ENCODE data around the gene MYH3. TPM values are rescaled to one million over a fixed set of nuclear protein-coding genes. Genes with fewer than 3 reads are reported as not detected.

MYH3 gene
- polyA plus RNA-seq, 1 donor (not counting 4 experiments of a cell fraction or from before 2014, with no cell fraction given) = 0.83 TPM

- no peak overlapping the region for H2AFZ ChIP-seq (ENCODE audit: control insufficient read depth, low read length)
- no peaks in the 10 kb centered on the region for H3K79me2 ChIP-seq (ENCODE audit: control insufficient read depth, insufficient read depth, low read length)
- H3K4me1 ChIP-seq (ENCODE audit: control insufficient read depth, extremely low read depth, insufficient read depth, low read length) = no peaks in the 10 kb centered on the region
- no peak overlapping the region for H3K4me2 ChIP-seq (ENCODE audit: control insufficient read depth, extremely low read depth, insufficient read depth, low read depth, low read length)
- no peaks in the 10 kb centered on the region for H3K9me1 ChIP-seq (ENCODE audit: control insufficient read depth, extremely low read depth, insufficient read depth, low read length)
- no peaks in the 10 kb centered on the region for H3K36me3 ChIP-seq (ENCODE audit: control insufficient read depth in 2 of 2, extremely low read depth in 1 of 2, insufficient read depth in 2 of 2, low read length in 2 of 2)
- no peak overlapping the region for H3K9ac ChIP-seq (ENCODE audit: control insufficient read depth, extremely low read depth, insufficient read depth, low read length)
- H3K27me3 ChIP-seq (ENCODE audit: control insufficient read depth, extremely low read depth, insufficient read depth, low read length) = no peaks in the 10 kb centered on the region
- DNase-seq (ENCODE audit: low read depth, low spot score) = no peak
- no peaks in the 10 kb centered on the region for H4K20me1 ChIP-seq (ENCODE audit: control insufficient read depth, extremely low read depth, insufficient read depth, low read length)
- no peak overlapping the region for H3K4me3 ChIP-seq (ENCODE audit: control insufficient read depth in 2 of 3, extremely low read depth in 1 of 3, insufficient read depth in 2 of 3, low read depth in 1 of 3, low read length in 3 of 3)
- TF ChIP-seq CTCF (optimal IDR thresholded peaks at IDR 0.05 in 1 of 3, IDR thresholded peaks at IDR 0.05 in 1 of 3, conservative IDR thresholded peaks at IDR 0.05 in 1 of 3; ENCODE audit: extremely low read depth in 1 of 3, insufficient read depth in 2 of 3, low read length in 3 of 3) (no peak), EZH2 (IDR thresholded peaks at IDR 0.05; ENCODE audit: low read length) (no peak)
- dilution Hi-C loops (cut with MboI; ENCODE audit: extremely low pct_ligation_motif_present, low sequenced_read_pairs) = no loop called here
- no peaks in the 10 kb centered on the region for H3K9me3 ChIP-seq (ENCODE audit: control insufficient read depth, low read depth, low read length)
- H3K27ac ChIP-seq (ENCODE audit: control insufficient read depth, insufficient read depth, low read length) = no peak overlapping the region
- no peak for FAIRE-seq
Measured at GRCh38 chr17:10649602-10650001, 7.5 kb downstream of the MYH3 start.

GRCh38 chr17:10648956-10649355, 8.2 kb downstream of the MYH3 start:
- dilution Hi-C loops (cut with MboI; ENCODE audit: extremely low pct_ligation_motif_present, low sequenced_read_pairs) = no loop called here
- no peak overlapping the region for H3K9ac ChIP-seq (ENCODE audit: control insufficient read depth, extremely low read depth, insufficient read depth, low read length)
- no peak overlapping the region for H3K4me2 ChIP-seq (ENCODE audit: control insufficient read depth, extremely low read depth, insufficient read depth, low read depth, low read length)
- no peak overlapping the region for H3K27ac ChIP-seq (ENCODE audit: control insufficient read depth, insufficient read depth, low read length)
- H3K79me2 ChIP-seq (ENCODE audit: control insufficient read depth, insufficient read depth, low read length) = no peaks in the 10 kb centered on the region
- no peak overlapping the region for H2AFZ ChIP-seq (ENCODE audit: control insufficient read depth, low read length)
- no peaks in the 10 kb centered on the region for H3K9me1 ChIP-seq (ENCODE audit: control insufficient read depth, extremely low read depth, insufficient read depth, low read length)
- FAIRE-seq (no peak), DNase-seq (ENCODE audit: low read depth, low spot score) (no peak)
- no peaks in the 10 kb centered on the region for H3K36me3 ChIP-seq (ENCODE audit: control insufficient read depth in 2 of 2, extremely low read depth in 1 of 2, insufficient read depth in 2 of 2, low read length in 2 of 2)
- TF ChIP-seq CTCF (optimal IDR thresholded peaks at IDR 0.05 in 1 of 3, IDR thresholded peaks at IDR 0.05 in 1 of 3, conservative IDR thresholded peaks at IDR 0.05 in 1 of 3; ENCODE audit: extremely low read depth in 1 of 3, insufficient read depth in 2 of 3, low read length in 3 of 3) (no peak), EZH2 (IDR thresholded peaks at IDR 0.05; ENCODE audit: low read length) (no peak)
- H4K20me1 ChIP-seq (ENCODE audit: control insufficient read depth, extremely low read depth, insufficient read depth, low read length) = no peaks in the 10 kb centered on the region
- H3K4me3 ChIP-seq (ENCODE audit: control insufficient read depth in 2 of 3, extremely low read depth in 1 of 3, insufficient read depth in 2 of 3, low read depth in 1 of 3, low read length in 3 of 3) = no peak overlapping the region
- no peaks in the 10 kb centered on the region for H3K4me1 ChIP-seq (ENCODE audit: control insufficient read depth, extremely low read depth, insufficient read depth, low read length)
- no peaks in the 10 kb centered on the region for H3K9me3 ChIP-seq (ENCODE audit: control insufficient read depth, low read depth, low read length)
- H3K27me3 ChIP-seq (ENCODE audit: control insufficient read depth, extremely low read depth, insufficient read depth, low read length) = no peaks in the 10 kb centered on the region
